Stimulated activated CD8-positive, alpha-beta memory T cell treated with anti-CD3 and anti-CD28 coated beads, Interleukin-4, amount 100 ng/mL, for 24 hours (primary cell): Measurements from ENCODE around the gene UTS2.

Experiments
- DNase-seq: peaks from one replicate; pipeline ENCODE4 v3.0.0-alpha.2; 2020; ENCODE audit warnings: low read depth

Gene UTS2, protein sequence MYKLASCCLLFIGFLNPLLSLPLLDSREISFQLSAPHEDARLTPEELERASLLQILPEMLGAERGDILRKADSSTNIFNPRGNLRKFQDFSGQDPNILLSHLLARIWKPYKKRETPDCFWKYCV

DNA sequence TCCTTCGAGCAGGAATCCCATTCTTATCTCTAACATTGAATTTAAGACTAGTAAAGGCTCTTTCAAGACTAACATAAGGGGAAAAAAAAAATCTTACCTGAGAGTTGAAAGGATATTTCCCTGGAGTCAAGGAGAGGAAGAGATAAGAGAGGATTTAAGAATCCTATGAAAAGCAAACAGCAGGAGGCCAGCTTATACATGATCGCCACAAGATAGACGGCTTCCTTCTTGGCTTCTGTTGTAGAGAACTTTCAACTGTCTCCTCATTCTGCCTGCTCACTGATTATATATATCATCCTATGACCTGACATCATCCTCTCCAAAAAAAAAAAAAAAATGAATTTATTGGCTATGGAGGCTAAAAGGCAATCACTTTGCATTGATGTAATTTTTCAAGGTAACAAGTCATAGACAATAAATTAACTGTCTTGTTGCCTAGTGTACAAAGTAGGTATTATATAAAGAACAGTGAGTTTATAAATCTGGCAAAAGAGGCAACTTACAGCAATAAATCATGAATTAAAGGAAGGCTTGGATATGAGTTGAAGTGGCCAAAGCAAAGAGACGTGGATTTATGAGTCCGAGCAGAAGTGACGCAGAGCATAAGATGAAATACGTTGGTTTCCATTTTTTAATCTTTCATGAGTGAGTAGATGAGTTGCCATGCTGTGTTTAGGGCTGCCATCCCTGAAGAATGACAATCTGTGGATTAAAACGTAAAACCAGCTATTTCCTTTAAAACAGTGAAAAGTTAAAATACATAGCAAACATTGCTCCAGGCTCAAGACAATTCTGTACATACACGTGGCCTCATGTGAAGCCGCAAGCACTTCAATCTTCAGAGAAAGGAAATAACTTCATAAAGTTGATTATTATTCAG, at the start of gene UTS2:
Gene UTS2 (minus strand): TSS at position 262 of the 880 bp plus-strand sequence. CDS start 62 bp downstream, at position 200.
- no peak for DNase-seq

DNA sequence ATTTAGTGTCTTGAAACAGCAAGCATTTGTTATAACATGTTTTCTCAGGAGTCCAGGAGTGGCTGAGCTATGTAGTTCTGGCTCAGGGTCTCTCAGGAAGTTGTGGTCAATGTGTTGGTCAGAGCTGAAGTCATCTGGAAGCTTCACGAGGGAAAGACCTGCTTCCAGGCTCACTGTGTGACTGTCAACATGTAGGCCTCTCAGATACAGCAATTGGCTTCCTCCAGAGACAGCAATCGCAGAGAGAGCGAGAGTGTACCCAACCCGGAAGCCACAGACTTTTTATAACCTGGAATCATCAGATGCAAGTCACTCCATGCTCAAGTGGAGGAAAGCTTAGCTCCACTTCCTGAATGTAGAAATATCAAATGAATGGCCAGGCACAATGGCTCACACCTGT, 46.9 kb upstream of the UTS2 start:
- no peak for DNase-seq

DNA sequence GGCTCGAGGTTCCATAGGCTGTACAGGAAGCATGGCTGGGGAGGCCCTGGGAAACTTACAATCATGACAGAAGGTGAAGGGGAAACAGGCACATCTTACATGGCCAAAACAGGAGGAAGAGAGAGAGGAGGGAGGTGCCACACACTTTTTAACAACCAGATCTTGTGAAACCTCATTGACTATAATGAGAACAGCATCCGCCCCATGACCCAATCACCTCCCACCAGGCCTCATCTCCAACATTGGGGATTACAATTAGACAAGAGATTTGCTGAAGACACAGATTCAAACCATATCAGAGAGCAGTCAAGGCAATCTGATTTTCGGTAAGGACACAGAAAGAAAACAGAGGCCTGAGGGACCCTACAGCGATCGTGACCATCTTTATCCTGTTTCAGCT, 46.1 kb upstream of the UTS2 start:
- no peak for DNase-seq

DNA sequence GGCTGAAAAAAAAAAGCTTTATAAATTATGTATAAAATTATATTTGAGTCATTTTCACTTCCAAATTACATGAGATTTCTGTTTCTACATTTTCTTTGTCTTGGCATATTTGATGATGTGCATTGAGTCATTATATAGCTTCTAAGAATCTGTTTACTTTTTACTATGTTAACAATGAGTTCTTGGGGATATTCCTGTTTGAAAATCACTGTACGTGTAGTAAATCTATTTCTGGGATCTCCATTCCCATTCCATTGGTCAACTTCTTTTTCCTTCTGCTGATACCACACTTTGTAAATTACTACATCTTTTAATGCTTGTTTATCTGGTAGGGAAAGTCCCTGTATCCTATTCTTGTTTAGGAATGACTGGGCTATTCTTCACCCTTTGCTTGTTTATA, 44.1 kb upstream of the UTS2 start:
- DNase-seq: no peak

DNA sequence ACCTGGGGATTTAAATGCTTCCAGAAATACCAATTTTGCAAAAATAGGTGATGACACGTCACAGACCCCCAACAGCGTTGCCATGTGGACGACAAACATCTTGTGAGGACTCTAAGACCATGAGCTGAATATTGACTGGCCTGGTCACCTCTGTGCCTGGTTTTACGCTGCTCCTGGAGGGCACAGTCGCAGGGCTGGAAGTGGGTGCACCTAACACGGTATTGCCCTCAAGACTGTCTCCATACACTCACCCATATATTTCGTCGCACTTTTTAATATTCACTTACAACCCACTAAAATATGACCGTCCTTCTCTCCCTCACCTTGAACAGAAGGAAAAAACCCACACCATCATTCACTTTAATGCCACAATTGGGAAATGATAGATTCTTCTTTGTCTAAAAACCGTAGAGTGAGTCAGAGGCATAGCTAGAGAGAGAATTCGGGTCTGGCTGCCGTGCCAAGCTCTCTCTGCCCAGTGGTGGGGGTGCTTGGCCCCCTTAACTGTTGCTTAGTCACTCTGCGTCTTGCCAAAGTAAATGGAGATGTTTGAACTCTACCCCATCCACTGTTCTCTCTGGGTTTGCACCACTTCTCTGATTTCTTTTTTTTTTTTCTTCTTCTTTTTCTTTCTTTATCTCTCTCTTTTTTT, 40.8 kb upstream of the UTS2 start:
- no peak for DNase-seq

DNA sequence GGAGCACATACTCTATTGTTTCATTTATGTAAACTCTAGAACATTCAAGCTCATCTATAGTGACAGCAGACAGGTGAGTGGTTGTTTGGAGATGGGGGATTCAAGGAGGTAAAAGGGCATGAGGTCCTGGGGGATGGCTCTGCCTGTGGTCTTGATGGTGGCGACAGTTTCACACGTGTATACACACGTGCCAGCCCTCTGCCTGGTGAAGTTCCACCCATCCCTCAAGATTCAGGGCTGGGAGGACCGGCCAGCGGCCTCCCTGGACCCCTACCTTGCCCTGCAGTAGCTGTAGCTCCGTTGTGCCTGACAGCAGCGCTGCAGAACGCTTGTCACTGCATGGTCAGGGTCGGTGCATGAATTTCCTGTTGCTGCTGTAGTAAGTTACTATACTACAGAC, 38.9 kb upstream of the UTS2 start:
- DNase-seq: no peak

DNA sequence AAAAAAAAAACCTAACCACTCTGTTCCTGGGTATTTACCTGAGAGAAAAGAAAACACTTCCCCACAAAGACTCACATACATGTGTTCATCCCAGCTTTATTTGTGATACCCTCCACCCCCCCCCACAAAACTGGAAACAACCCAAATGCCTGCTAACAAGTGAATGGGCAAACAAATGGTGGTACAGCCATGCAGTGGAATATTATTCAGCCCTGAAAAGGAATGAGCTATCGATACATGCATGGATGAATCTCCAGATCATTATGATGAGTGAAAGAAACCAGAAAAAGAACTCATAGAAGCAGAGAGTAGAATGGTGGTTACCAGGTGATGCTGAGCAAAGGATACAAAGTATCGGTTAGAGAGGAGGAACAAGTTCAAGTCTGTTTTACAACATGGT, 38.0 kb upstream of the UTS2 start:
- DNase-seq: no peak

DNA sequence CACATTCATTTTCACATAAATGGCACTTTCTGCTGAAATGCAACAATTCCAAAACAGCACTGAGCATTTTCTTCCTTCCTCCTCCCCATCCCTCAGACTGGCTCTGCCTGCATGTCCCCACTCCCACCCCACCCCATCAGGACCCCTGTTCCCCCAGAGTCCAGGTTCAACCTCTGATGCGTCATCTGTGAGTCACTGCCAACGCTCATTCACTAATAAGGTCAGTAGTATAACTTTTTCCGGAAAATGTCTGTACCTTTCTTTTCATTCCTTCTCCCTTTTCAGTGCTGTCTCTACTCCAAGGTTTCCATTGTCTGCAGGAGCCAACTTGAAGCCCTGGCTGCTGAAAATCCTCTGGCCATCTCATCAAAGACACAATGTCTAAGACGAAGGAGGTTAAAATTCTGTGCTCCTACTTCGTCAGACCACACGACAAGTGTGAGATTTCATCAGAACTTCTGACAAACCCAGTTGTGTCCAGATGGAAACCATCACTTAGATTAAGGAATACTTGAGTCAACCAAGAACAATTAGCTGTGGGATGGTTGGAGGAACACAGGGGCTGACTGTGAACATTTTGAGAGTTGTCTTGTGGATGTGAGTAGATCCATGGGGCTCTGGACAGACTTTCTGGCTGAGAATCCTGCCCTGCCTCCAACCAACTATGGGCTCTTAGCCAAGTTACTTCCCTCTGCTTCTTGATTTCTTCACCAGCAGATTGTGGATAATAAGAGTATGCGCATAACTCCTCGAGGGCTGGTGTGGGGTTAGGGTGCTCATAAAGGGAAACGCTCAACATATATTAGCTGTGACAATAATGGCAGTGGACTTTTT, 35.6 kb upstream of the UTS2 start:
- DNase-seq: no peak

DNA sequence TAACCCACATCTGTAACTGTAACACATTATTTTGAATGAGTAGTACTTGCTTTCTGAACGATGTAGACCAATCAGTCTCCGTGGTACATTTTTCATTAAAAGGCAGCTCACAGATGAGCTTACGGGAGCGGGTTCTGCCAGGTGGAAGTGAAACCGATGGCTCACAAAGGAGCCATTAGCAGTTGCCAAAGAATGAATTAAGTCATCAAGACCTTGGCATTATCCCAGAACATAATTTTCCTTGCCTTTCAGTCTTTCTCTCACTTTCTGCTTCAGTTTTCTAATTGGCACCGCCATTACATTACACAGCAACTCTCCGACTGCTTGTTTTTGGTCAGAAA, 33.5 kb upstream of the UTS2 start:
- DNase-seq: no peak

DNA sequence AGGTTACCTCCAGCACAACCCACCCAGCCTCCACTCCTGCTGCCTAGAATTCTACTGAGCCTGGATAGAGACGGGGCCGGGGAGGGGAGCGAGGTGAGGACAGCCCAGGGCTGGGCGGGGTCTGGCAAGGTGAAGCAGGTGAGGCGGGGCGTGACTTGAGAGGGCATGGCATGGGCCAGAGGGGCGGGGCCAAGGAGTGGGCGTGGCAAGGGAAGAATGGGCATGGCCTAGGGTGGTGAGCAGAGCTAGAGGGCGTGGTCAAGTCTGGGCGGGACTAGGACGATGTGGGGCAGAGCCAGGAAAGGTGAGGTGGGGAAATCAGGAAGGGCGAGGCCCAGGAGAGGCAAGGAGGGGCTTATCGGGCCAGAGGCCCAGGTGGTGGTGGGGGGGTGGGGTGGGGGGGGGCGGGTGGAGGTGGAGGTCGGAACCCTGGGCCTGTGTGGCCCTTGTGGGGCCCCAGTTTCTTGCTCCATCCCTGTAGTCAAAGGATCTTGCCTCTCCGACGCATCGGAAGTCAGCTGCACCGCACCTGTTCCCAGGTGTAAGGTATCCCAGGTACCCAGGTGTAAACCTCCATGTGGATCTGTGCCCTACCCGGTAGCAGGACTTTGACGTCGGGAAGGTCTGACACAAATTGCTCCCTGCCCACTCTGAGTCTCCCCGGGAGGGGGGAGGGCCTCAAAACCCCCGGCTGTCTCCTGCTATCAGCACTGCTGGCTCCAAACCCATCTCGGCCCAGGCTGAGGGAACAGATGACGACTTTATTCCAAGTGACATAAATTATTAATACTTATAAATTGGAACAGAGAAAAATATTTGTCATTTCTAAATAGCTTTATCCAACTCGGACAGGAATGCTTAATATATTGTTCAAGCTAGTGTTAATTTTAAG, 32.9 kb upstream of the UTS2 start:
- no peak for DNase-seq

DNA sequence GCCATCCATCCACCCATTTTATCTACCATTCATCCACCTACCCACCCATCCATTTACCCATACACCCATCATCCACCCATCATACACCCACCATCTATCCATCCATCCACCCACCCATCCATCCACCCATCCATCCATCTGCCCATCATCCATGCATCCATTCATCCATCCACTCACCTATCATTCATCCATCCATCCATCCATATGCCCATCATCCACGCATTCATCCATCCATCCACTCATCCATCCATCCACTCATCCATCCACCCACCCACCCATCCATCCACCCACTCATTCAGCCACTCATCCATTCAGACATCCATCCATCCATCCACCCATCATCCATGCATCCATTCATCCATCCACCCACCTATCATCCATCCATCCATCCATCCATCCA, 31.9 kb upstream of the UTS2 start:
- DNase-seq: no peak

DNA sequence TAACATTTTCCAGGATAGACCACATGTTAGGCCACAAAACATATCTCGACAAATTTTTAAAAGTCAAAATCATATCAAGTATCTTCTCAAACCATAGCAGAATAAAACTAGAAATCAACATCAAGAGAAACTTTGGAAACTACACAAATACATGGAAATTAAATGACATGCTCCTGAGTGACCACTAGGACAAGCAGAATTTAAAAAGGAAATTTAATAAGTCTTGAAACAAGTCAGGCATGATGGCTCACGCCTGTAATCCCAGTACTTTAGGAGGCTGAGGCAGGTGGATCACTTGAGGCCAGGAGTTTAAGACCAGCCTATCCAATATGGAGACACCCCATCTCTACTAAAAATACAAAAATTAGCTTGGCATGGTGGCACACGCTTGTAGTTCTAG, 26.4 kb upstream of the UTS2 start:
- no peak for DNase-seq

DNA sequence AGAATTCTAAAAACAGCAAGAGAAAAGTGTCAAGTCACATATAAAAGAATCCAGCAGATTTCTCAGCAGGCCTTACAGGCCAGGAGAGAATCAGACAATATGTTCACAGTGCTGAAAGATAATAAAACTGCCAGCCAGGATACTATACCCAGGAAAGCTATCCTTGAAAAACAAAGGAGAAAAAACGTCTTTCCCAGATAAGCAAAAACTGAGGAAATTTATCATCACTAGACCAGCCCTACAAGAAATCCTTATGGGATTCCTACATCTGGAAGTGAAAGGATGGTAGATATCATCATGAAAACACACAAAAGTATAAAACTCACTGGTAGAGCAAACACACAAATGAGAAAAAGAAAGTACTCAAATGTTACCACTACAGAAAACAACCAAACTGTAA, 25.2 kb upstream of the UTS2 start:
- no peak for DNase-seq

DNA sequence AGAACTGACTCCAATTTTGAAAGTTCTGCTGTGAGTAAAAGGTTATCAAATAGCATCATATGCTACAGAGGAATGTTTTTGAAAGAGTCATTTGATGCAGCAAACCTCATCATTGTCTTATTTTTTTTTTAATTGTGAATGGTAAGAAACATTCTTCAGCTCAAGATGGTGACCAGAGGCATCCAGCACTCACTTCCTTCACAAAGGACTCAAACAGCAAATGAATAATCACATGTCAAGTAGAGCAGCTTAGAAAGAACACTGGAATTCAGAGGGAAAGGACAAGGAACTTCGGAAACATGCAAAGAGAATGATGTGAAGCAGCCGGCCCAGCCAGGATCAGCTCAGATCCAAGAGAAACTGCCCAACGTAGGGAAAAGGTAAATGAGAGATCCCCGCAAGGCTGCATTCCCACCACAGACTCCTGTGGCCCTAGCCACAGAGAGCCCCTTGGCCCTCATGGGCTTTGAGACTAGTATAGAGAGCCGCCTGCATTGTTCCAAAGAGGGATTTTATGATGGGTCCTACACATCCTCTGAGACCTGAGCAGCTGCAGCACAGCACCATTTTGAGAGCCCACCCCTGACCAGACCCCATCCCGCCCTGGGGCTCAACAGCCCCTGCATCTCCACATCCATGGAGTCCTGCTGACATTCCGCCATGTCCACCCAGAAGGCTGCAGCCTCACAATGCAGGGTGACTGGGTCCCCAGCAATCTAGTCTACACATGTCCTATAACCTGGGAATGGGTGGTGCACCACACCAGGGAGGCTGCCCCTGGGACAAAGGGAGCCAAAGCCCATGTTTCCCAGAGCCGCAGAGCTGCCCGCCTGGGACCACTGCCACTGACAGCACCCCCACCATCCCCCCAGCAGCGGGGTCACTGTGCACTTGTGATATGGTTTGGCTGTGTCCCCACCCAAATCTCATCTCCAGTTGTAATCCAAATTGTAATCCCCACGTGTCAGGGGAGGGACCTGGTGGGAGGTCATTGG, 21.2 kb upstream of the UTS2 start:
- no peak for DNase-seq

DNA sequence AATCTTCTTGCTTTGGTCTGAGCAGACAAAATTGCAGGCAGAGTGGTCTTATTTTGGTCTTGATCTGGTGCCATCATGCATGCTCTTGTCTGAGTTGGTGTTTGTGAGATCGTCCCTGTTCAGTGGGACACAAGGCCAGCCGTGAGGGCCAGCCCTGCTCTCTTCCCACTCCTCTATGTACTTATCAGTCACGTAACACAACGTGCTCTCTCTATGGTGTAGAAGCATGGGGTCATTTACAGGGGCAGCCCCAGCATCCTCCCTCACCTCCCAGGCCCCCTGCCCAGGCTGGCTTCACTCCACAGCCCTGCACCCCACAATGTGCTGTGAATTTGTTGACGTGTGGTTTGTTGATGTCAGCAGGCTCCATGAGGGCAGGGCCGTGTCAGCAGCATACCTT, 18.3 kb upstream of the UTS2 start:
- DNase-seq: no peak

DNA sequence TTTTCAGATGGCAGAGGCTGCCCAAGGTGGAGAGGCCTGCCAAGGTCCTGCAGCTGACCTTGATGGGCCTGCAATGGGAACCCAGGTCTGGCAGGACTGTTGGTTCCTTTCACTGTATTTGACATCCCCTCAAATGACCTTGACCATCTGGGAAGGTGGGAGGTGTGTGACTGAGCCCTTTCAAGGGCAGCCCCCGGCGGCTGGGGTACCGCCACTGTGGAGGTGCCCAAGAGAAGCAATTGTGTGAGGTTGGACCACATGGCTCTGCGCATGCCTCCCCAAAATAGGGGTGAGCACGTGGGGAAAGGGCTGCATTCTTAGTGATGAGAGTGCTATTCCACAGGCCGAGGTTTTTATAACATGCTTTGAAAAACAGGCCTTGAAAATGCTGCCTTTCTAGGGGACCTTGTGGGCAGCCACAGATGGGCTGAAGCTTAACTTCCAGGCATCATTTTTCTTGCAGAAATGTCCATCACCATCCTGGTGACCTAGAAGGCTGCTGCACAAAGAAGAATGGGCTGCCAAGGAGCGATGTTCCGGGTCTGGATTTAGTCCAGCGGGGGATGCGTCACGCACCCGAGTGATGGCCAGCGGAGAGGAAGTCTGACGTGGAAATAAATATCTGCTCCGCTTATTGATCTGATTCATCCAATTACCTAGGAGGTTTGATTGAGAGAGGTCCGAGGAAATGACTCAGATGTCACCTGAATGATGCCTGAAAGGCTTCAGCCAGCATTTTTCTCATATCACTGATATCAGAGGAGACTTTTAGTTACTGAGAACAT, 16.5 kb upstream of the UTS2 start:
- no peak for DNase-seq

DNA sequence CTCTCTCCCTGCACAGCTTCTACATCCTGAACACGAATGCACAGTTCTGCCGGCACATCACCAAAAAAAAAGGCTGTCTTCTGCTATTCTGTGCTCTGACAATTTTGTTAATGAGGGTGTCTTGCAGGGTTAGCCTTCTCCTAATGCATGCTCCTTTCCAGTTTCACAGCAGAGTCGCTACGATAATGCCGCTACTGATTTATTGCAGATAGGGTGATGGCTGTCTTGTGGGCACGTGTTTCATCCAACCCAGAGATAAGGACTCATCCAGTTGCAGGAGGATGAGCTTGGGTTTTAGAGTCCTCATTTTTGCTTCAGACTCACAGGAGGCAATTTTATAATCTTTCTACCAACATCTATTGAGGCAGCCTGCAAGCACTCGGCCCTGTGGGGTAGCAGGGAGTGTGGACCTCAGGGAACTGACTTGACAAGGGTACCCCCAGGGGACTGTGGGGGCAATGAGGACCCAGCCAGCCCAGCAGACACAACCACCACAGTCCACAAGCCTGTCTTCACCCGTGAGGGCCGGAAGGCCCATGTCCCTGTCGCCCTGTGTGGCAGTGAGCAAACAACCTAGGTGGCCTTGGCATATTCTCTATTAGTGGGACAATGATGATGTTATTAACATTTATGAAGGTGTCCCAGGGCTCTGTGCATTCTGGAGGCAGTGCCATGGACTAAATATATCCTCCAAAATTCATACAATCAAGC, 15.4 kb upstream of the UTS2 start:
- DNase-seq: no peak

DNA sequence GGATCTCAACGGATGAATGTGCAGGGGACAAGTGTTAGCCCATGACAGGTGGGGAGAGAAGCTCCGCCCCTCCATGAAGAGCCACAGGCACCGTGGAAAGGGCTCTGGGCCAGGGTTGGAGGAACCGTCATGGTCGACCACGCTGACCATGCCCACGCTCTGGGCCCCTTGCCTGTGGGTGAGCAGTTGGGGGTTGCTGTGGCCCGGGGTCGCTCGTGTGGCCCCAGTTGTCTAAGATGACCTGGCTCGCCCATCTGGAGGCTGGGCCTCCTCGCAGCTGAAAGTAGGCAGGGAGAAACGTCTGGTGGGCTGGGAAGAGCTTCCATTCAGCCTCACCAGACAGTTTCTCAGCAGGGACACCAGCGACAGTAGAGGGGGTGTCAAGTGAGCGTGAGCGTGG, 13.1 kb upstream of the UTS2 start:
- no peak for DNase-seq

DNA sequence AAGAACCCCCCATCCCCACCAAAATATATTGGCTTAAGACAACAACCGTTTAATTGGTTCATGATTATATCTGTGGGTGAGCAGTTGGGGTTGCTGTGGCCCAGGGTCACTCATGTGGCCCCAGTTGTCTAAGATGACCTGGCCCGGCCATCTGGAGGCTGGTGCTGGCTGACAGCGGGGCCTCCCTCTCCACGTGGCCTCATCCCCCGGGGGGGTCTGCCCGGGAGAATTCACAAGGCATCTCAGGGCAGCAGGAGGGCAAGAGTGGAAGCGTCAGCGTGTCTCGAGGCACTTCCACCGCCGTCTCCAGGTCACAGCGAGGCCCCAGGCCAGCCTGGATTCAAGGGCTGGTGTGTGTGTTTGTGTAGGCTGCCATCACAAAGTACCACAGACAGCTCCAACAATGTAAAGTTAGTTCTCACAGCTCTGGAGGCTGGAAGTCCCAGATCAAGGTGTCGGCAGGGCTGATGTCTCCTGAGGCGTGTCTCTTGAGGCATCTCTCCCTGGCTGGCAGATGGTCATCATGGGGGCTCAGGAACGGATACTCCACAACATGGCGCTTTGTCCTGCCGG, 11.0 kb upstream of the UTS2 start:
- no peak for DNase-seq
